GM12872 (cell line): Measurements from ENCODE around the gene RNGTT.
A peak's percentile ranks its signal among the peaks of the same experiment; 100 is the strongest.

Experiments
- TF ChIP-seq, protein P1 (sequence below): IDR thresholded peaks from 3 replicates; pipeline ENCODE4 v1.5.1; 2011; ENCODE audit warnings: low read depth, mild to moderate bottlenecking, low read length, moderate library complexity; ENCODE audit not compliant: insufficient read depth

The RNGTT gene

DNA sequence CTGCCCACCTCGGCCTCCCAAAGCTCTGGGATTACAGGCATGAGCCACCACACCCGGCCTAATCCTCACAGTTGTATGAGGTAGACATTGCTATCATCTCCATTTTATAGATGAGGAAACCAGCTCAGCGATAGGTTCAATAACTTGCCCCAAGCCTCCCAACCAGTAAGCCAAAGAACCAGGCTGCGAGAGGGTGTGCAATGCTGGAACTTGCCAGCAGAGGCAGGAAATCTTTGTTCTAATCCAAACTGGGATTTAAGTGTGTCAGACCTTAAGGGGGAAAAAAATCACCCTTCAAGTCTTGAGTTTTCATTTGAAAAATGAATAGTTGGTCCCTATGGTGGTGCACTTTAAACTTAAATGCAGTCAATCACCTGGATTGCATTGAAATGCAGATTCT is 20.1 kb upstream of the RNGTT start:
- TF ChIP-seq, protein P1, sequence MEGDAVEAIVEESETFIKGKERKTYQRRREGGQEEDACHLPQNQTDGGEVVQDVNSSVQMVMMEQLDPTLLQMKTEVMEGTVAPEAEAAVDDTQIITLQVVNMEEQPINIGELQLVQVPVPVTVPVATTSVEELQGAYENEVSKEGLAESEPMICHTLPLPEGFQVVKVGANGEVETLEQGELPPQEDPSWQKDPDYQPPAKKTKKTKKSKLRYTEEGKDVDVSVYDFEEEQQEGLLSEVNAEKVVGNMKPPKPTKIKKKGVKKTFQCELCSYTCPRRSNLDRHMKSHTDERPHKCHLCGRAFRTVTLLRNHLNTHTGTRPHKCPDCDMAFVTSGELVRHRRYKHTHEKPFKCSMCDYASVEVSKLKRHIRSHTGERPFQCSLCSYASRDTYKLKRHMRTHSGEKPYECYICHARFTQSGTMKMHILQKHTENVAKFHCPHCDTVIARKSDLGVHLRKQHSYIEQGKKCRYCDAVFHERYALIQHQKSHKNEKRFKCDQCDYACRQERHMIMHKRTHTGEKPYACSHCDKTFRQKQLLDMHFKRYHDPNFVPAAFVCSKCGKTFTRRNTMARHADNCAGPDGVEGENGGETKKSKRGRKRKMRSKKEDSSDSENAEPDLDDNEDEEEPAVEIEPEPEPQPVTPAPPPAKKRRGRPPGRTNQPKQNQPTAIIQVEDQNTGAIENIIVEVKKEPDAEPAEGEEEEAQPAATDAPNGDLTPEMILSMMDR: peak; percentile 51; the same call in 2 of the 3 replicates

DNA sequence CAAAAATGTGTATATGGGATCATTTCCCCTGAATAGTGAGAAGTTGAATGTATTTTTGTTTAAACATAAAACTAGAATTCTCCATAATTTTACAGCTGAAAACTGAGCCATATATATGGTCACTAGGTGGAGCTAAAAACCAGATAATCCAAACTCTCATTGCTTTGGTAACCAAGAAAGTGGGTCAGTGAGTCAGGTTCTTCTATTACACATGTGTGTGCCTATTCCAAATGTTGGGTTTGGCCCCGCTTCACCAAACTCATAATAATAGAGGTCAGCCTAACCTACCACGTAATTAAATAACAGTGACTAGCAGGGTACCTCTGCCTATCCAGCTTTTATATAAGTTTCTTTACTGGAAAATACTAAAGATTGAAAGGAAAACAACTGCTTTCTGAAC is 19.3 kb upstream of the RNGTT start:
- TF ChIP-seq, protein P1: peak; percentile 48; the same call in 2 of the 3 replicates

DNA sequence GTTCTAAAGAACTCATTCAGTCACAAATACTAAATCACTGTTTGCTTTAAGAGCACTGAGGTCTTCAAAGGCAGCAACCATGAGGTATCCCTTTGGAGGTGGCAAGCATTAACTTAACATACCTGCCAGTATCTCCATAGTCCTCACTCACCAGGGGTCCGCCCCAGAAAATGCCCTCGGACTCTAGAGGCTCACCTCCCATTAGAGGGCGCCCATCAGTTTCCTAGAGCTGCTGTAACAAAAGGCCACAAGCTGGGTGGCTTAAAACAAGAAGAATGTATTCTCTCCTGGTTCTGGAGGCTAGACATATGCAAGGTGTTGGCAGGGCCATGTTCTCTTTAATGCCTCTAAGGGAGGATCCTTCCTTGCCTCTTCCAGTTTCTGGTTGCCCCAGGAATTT is 12.0 kb upstream of the RNGTT start:
- TF ChIP-seq, protein P1: no peak

DNA sequence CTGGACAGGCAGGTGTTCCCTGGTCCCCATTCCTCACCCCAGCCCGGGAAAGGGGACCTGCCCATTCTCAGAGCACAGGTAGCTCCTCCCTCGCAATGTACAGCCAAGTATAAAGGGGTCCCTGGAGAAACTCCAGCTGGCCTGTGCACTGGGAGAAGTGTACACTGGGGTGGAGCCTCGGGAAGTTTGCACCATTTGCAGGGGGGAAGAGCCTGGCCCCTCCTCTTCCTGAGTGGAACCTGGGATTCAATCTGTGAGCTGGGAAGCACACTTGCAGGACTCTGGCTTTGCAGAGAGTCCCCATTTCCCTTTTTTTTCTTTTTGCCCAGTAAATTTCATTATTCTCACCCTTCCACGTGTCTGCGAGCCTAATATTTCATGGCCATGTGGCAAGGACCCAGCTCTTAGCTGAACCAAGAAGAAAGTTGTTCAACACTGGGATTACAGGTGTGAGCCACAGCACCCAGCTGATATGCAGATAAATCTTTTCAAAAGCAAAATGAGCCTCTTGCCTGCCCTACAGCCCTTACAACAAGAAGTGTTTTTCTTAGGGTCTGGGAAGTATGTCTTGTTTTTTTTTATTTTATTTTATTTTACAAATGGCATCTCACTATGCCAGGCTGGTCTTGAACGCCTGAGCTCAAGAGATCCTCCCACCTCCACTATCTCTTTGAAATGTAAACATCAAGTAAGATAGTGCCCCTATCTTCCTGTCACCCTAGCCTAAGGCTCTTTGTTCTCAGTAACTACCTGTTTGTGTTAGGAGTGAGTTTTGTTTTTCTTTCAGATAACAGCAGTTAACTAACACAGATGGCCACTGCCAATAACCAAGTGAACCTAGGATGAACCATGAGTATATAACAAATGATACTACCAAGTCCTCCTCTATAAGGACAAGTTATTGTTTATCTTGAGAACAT is 9.3 kb upstream of the RNGTT start:
- TF ChIP-seq, protein P1: no peak

DNA sequence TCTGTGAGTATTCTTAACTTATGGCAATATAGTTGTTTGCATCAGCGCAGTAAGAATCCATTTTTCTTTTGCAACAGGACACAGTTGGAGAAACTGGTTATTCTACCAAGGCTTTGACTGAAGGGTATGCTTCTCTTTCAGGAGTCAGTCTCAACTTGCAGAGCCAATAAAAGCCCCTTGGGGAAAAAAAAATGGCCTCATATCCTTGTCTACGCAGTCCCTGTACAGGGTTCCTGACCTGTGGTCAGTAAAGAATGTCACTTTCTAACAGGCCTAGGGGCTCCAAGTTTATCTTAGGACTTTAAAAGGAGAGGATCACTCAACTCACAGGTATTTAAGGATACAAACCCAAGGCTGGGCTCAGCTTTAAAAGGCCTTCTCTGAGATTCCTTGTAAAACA is 6.9 kb upstream of the RNGTT start:
- TF ChIP-seq, protein P1: no peak

DNA sequence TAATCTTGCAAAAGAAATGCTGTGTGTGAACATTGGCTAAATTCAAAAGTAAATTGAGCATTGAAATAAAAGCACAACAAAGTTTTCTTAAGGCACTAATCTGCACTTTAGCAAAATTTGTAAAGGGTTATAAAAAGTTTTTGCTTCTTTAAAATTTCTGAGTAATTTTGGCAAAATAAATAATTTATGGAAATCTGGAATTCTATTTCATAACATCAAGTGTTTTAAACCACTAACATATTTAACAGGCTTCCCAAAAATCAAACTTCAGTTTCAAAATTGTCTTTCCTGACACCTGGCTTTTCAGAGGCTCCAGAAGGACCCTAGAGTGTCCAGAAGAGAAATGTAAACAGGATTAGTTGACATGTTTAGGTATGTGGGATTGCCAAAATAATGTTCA is 4.5 kb upstream of the RNGTT start:
- TF ChIP-seq, protein P1: no peak

DNA sequence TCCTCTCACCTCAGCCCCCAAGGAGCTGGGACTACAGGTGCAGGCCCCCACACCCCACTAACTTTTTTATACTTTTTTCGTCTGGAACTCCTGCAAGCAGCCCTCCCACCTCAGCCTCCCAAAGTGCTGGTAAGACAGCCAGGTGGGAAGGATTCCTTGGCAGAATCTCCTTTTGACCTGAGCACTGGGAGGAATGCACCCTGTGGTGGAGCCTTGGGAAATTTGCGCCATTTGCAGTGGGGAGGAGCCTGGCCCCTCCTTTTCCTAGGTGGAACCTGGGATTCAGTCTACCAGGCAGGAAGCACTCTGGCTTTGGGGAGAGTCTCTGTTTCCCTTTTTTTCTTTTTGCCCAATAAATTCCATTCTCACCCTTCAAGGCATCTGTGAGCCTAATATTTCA is 2.3 kb upstream of the RNGTT start:
- TF ChIP-seq, protein P1: no peak
